Germinal center (tissue), 1 donor: Measurements from ENCODE around the gene AKAP13.

ENCODE experiments used
- DNase-seq: peaks from one replicate; pipeline ENCODE4 v3.0.0; 2012; ENCODE audit warnings: mixed read lengths, low spot score

The AKAP13 gene

GRCh38 chr15:85407421-85408269, 27.2 kb downstream of the AKAP13 start:
- peak; percentile 23 for DNase-seq

- peak; percentile 47 for DNase-seq
These were observed 27.9 kb downstream of the AKAP13 start for GRCh38 chr15:85408270-85408746.

GRCh38 chr15:85412066-85412465, 31.7 kb downstream of the AKAP13 start:
- DNase-seq, result no peak

GRCh38 chr15:85412956-85413854, 32.8 kb downstream of the AKAP13 start:
- peak; percentile 82 for DNase-seq

GRCh38 chr15:85414037-85414436, 33.6 kb downstream of the AKAP13 start:
- DNase-seq, result no peak

GRCh38 chr15:85414495-85414894, 34.1 kb downstream of the AKAP13 start:
- peak; percentile 18 for DNase-seq

GRCh38 chr15:85414991-85415390, 34.6 kb downstream of the AKAP13 start:
- no peak for DNase-seq

- no peak for DNase-seq
These were observed 35.4 kb downstream of the AKAP13 start for GRCh38 chr15:85415783-85416182.

- DNase-seq, result no peak
These were observed 36.9 kb downstream of the AKAP13 start for GRCh38 chr15:85417276-85417675.

GRCh38 chr15:85419161-85419560, 38.8 kb downstream of the AKAP13 start:
- DNase-seq, result no peak

- no peak for DNase-seq
These were observed 40.9 kb downstream of the AKAP13 start for GRCh38 chr15:85421116-85421925.

GRCh38 chr15:85422607-85423006, 42.2 kb downstream of the AKAP13 start:
- DNase-seq, result no peak

- no peak for DNase-seq
These were observed 42.9 kb downstream of the AKAP13 start for GRCh38 chr15:85423256-85423655.

- DNase-seq, result no peak
These were observed 43.8 kb downstream of the AKAP13 start for GRCh38 chr15:85424154-85424553.

GRCh38 chr15:85426481-85426880, 46.1 kb downstream of the AKAP13 start:
- DNase-seq, result no peak

- DNase-seq, result no peak
These were observed 47.1 kb downstream of the AKAP13 start for GRCh38 chr15:85427286-85428028.

GRCh38 chr15:85429522-85429921, 49.1 kb downstream of the AKAP13 start:
- no peak for DNase-seq

- no peak for DNase-seq
These were observed 50.2 kb downstream of the AKAP13 start for GRCh38 chr15:85430406-85431204.

GRCh38 chr15:85439996-85440395, 59.6 kb downstream of the AKAP13 start:
- DNase-seq, result no peak

GRCh38 chr15:85440451-85440850, 60.0 kb downstream of the AKAP13 start:
- no peak for DNase-seq
